MM.1S (cell line): ENCODE data around the gene ZC3H8.

Experiments used
- DNase-seq: peaks from one replicate; pipeline ENCODE4 v3.0.0-alpha.2; 2015
- H2AFZ ChIP-seq: fragments of 300-600 bp; sonication (generic); 2 replicates; pipeline ENCODE4 v1.6.0; 2016; ENCODE audit warnings: antibody characterized with exemption, low read length
- H3F3A ChIP-seq: fragments of 300-600 bp; sonication (generic); 2 replicates; pipeline ENCODE4 v1.6.1; 2016; ENCODE audit warnings: mild to moderate bottlenecking, antibody characterized with exemption, low read length, moderate library complexity, mixed read lengths; ENCODE audit not compliant: insufficient read depth
- H3K27ac ChIP-seq: fragments of 300-600 bp; sonication (generic); 2 replicates; pipeline ENCODE4 v1.5.1; 2016; ENCODE audit warnings: mild to moderate bottlenecking, low read length
- H3K27me3 ChIP-seq: fragments of 300-600 bp; sonication (generic); replicated peaks from 2 replicates; pipeline ENCODE4 v1.6.0; 2016; ENCODE audit warnings: low read length; ENCODE audit not compliant: insufficient read depth
- H3K36me3 ChIP-seq: fragments of 300-600 bp; sonication (generic); replicated peaks from 2 replicates; pipeline ENCODE4 v1.6.1; 2016; ENCODE audit warnings: mild to moderate bottlenecking, low read length, mixed read lengths; ENCODE audit not compliant: insufficient read depth
- H3K4me1 ChIP-seq: fragments of 300-600 bp; sonication (generic); 2 replicates; pipeline ENCODE4 v1.6.1; 2016; ENCODE audit warnings: low read length, mixed read lengths
- H3K4me2 ChIP-seq: fragments of 300-600 bp; sonication (generic); 2 replicates; pipeline ENCODE4 v1.6.0; 2016; ENCODE audit warnings: low read depth, low read length
- H3K4me3 ChIP-seq: fragments of 300-600 bp; sonication (generic); 2 replicates; pipeline ENCODE4 v1.5.1; 2016; ENCODE audit warnings: low read length, mixed read lengths
- H3K79me2 ChIP-seq: fragments of 300-600 bp; sonication (generic); 2 replicates; pipeline ENCODE4 v1.6.1; 2016; ENCODE audit warnings: mixed run types, low read length, mixed read lengths
- H3K9ac ChIP-seq: fragments of 300-600 bp; sonication (generic); 2 replicates; pipeline ENCODE4 v1.6.1; 2016; ENCODE audit warnings: low read length, mixed read lengths
- H3K9me2 ChIP-seq: fragments of 300-600 bp; sonication (generic); replicated peaks from 2 replicates; pipeline ENCODE4 v1.6.1; 2016; ENCODE audit warnings: mild to moderate bottlenecking, low read length, mixed read lengths; ENCODE audit not compliant: insufficient read depth
- H3K9me3 ChIP-seq: fragments of 300-600 bp; sonication (generic); replicated peaks from 2 replicates; pipeline ENCODE4 v1.6.1; 2016; ENCODE audit warnings: mild to moderate bottlenecking, low read length, mixed read lengths; ENCODE audit not compliant: insufficient read depth
- H4K20me1 ChIP-seq: fragments of 300-600 bp; sonication (generic); 2 replicates; pipeline ENCODE4 v1.6.1; 2016; ENCODE audit warnings: mild to moderate bottlenecking, low read length, moderate library complexity, mixed read lengths; ENCODE audit not compliant: insufficient read depth
- CTCF ChIP-seq: fragments of 300-600 bp; sonication (generic); IDR thresholded peaks from 2 replicates; pipeline ENCODE4 v1.5.1; 2016; ENCODE audit warnings: antibody characterized with exemption, low read length, mixed read lengths
- EZH2 ChIP-seq: fragments of 300-600 bp; sonication (generic); optimal IDR thresholded peaks from 2 replicates; pipeline ENCODE3; 2017; ENCODE audit warnings: low read depth, mild to moderate bottlenecking, antibody characterized with exemption, low read length, mixed read lengths
- EZH2phosphoT487 ChIP-seq: fragments of 300-600 bp; sonication (generic); IDR thresholded peaks from 2 replicates; pipeline ENCODE4 v1.6.1; 2018; ENCODE audit warnings: antibody characterized with exemption, low read length

Gene ZC3H8

GRCh38 chr2:112259509-112260294 lies 4.9 kb upstream of the ZC3H8 start:
- no peak for TF ChIP-seq EZH2phosphoT487
- TF ChIP-seq EZH2: no peak
- TF ChIP-seq CTCF: peak; percentile 98
- Histone ChIP-seq H3K9me3 (no peaks in the 10 kb centered on the region), H3K9ac (peak overlapping the region; percentile 27; the same call in 1 of the 2 replicates), H3K36me3 (no peaks in the 10 kb centered on the region), H3K4me2 (peak overlapping the region; percentile 83), H3K27ac (no peak overlapping the region), H3K79me2 (no peaks in the 10 kb centered on the region), H2AFZ (peak overlapping the region; percentile 93), H3K4me1 (no peaks in the 10 kb centered on the region), H3K27me3 (no peaks in the 10 kb centered on the region), H3K9me2 (no peaks in the 10 kb centered on the region), H3F3A (0 out of 2 replicates have a peak, but pooled peaks cover 1% of the 10 kb centered on the region), H4K20me1 (no peaks in the 10 kb centered on the region), H3K4me3 (no peak overlapping the region)
- DNase-seq: peak; percentile 86

GRCh38 chr2:112257575-112257974 lies 2.7 kb upstream of the ZC3H8 start:
- no peak for TF ChIP-seq EZH2
- H3K9me3 ChIP-seq: no peaks in the 10 kb centered on the region
- no peaks in the 10 kb centered on the region for H3K27me3 ChIP-seq

GRCh38 chr2:112256654-112257053 lies 1.8 kb upstream of the ZC3H8 start:
- H3K4me2 ChIP-seq: no peak overlapping the region
- H3K27me3 ChIP-seq: no peaks in the 10 kb centered on the region
- no peak for DNase-seq
- H4K20me1 ChIP-seq: no peaks in the 10 kb centered on the region
- no peak overlapping the region for H3K27ac ChIP-seq
- TF ChIP-seq CTCF (no peak), EZH2phosphoT487 (no peak), EZH2 (no peak)
- peaks cover 10% of the 10 kb centered on the region; the same call in 1 of the 2 replicates for H3K4me1 ChIP-seq
- no peaks in the 10 kb centered on the region for H3K9me2 ChIP-seq
- H3K4me3 ChIP-seq: no peak overlapping the region
- peaks cover 26% of the 10 kb centered on the region for H3K79me2 ChIP-seq
- H3K36me3 ChIP-seq: no peaks in the 10 kb centered on the region
- no peak overlapping the region for H3K9ac ChIP-seq
- H3K9me3 ChIP-seq: no peaks in the 10 kb centered on the region
- no peak overlapping the region for H2AFZ ChIP-seq
- 0 out of 2 replicates have a peak, but pooled peaks cover 3% of the 10 kb centered on the region for H3F3A ChIP-seq

More at GRCh38 chr2:112257575-112257974, 2.7 kb upstream of the ZC3H8 start:
- Histone ChIP-seq H3F3A (0 out of 2 replicates have a peak, but pooled peaks cover 3% of the 10 kb centered on the region), H3K79me2 (peaks cover 16% of the 10 kb centered on the region), H4K20me1 (no peaks in the 10 kb centered on the region), H3K27ac (no peak overlapping the region), H3K4me3 (no peak overlapping the region), H3K4me1 (peaks cover 10% of the 10 kb centered on the region; the same call in 1 of the 2 replicates), H3K36me3 (no peaks in the 10 kb centered on the region), H2AFZ (no peak overlapping the region), H3K4me2 (no peak overlapping the region), H3K9ac (no peak overlapping the region), H3K9me2 (no peaks in the 10 kb centered on the region)
- DNase-seq: no peak

DNA sequence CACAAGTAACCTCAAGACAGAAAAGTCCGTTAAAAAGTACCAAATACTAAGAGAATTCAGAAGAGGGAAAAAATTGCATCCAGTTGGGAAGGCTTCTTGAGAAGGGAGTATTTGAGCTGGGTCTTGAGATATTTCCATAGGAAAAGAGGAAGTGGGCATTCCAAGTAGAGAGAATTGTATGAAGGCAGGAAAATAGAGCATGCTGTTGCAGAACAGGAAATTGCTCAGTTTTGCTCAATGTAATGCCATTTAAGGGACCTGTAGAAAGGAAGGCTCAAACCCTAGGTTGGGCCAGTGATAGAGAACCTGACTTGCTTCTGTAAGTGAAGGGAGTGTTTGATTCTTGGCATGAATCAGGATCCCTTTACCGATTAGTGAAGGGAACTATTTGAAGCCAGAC lies 1.0 kb upstream of the ZC3H8 start:
- H3K79me2 ChIP-seq: peaks cover 33% of the 10 kb centered on the region
- no peak overlapping the region for H2AFZ ChIP-seq
- no peaks in the 10 kb centered on the region for H3K9me3 ChIP-seq
- no peaks in the 10 kb centered on the region for H3K27me3 ChIP-seq
- no peak overlapping the region for H3K4me2 ChIP-seq
- H3K36me3 ChIP-seq: no peaks in the 10 kb centered on the region
- no peak for DNase-seq
- no peaks in the 10 kb centered on the region for H4K20me1 ChIP-seq
- no peak overlapping the region for H3K9ac ChIP-seq
- H3K4me1 ChIP-seq: peaks cover 10% of the 10 kb centered on the region; the same call in 1 of the 2 replicates
- no peak overlapping the region for H3K4me3 ChIP-seq
- no peak for TF ChIP-seq CTCF
- TF ChIP-seq EZH2phosphoT487: no peak
- no peak for TF ChIP-seq EZH2
- no peaks in the 10 kb centered on the region for H3K9me2 ChIP-seq
- H3F3A ChIP-seq: 0 out of 2 replicates have a peak, but pooled peaks cover 3% of the 10 kb centered on the region
- H3K27ac ChIP-seq: no peak overlapping the region
